SK-N-SH (cell line): ENCODE results near the gene PHACTR2.

Experiments used
- CHD2 ChIP-seq: fragments of 150-350 bp; IDR thresholded peaks from 2 replicates; pipeline ENCODE4 v1.6.1; 2018; ENCODE audit warnings: low read length; ENCODE audit not compliant: partially characterized antibody
- CTCF ChIP-seq: fragments of 200-600 bp; sonication (generic); IDR thresholded peaks from 2 replicates; pipeline ENCODE4 v1.6.1; 2017; ENCODE audit warnings: antibody characterized with exemption, mild to moderate bottlenecking, moderate library complexity
- EP300 ChIP-seq, 2 experiments: IDR thresholded peaks; 2 replicates each; pipeline versions ENCODE4 v1.4.0 to v1.6.1; 2012; ENCODE audit warnings: borderline replicate concordance in 1 of 2, low read depth in 1 of 2, low read length in 1 of 2
- EZH2phosphoT487 ChIP-seq: fragments of 200-600 bp; sonication (generic); IDR thresholded peaks from 2 replicates; pipeline ENCODE4 v1.6.1; 2017; ENCODE audit warnings: low read depth, mixed run types, mild to moderate bottlenecking, antibody characterized with exemption, moderate library complexity, borderline replicate concordance
- MAX ChIP-seq: IDR thresholded peaks from 2 replicates; pipeline ENCODE4 v1.4.0; 2012; ENCODE audit warnings: low read depth
- POLR2AphosphoS5 ChIP-seq: IDR thresholded peaks from 2 replicates; pipeline ENCODE4 v1.6.1; 2012; ENCODE audit warnings: low read depth, low read length
- RAD21 ChIP-seq: IDR thresholded peaks from 2 replicates; pipeline ENCODE4 v1.6.1; 2012; ENCODE audit warnings: mild to moderate bottlenecking, low read length
- RCOR1 ChIP-seq: fragments of 150-350 bp; IDR thresholded peaks from 2 replicates; pipeline ENCODE4 v1.6.1; 2017; ENCODE audit warnings: antibody characterized with exemption, low read length
- RFX5 ChIP-seq: IDR thresholded peaks from 2 replicates; pipeline ENCODE4 v1.6.1; 2012; ENCODE audit warnings: mild to moderate bottlenecking, improper control_type of control experiment, low read length
- TAF1 ChIP-seq: IDR thresholded peaks from 2 replicates; pipeline ENCODE4 v1.6.1; 2012; ENCODE audit warnings: low read depth, mild to moderate bottlenecking, low read length, moderate library complexity, borderline replicate concordance
- TEAD4 ChIP-seq: IDR thresholded peaks from 2 replicates; pipeline ENCODE4 v1.4.0; 2012; ENCODE audit warnings: mild to moderate bottlenecking, borderline replicate concordance; ENCODE audit not compliant: insufficient read depth
- YY1 ChIP-seq: IDR thresholded peaks from 2 replicates; pipeline ENCODE4 v1.4.0; 2012; ENCODE audit warnings: low read depth, mild to moderate bottlenecking

DNA sequence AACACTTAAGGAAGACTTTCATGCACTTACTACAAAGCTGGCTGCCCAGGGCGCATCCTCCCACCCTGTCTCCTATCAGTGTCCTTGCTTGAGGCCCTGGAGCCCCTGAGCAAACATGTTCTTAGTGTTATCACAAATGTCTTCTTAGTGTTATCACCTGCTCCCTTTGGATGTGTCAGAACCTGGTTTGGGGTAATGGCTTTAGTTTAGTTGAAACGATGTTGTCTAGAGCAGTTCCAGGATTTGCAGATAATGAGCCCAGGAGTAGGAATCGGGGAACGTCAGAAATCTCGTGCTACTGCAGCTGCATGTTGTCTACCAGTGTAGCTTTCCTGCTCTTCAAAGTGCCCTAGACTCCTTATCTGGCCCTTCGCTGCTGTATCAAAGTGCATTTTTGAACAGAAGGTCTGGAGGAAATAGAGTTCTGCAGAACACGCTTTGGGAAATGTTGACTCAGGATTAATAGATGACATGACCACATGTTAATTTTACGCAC lies 69.6 kb downstream of the PHACTR2 start:
- TF ChIP-seq CTCF (no peak), TAF1 (no peak), TEAD4 (no peak), EZH2phosphoT487 (no peak), EP300 (IDR thresholded peaks at IDR 0.05; ENCODE audit: borderline replicate concordance in 1 of 2, low read depth in 1 of 2, low read length in 1 of 2) (no peak), POLR2AphosphoS5 (no peak), RAD21 (no peak), RCOR1 (no peak), YY1 (no peak), RFX5 (no peak), CHD2 (no peak), MAX (no peak)
